HepG2 (cell line): ENCODE measurements around the gene CTNNA1. TPM values are rescaled to one million over a fixed set of nuclear protein-coding genes. Genes with fewer than 3 reads are reported as not detected.

Experiments used
- CBX5 ChIP-seq: sonication (generic); formaldehyde crosslinking; IDR thresholded peaks from 2 replicates; pipeline ENCODE4 v1.4.0; 2020; ENCODE audit warnings: missing genetic modification reagents, borderline replicate concordance
- CHD2 ChIP-seq: IDR thresholded peaks from 2 replicates; pipeline ENCODE4 v1.6.1; 2011; ENCODE audit warnings: low read depth, low read length, improper control_type of control experiment
- HNF1B ChIP-seq: sonication (generic); formaldehyde crosslinking; IDR thresholded peaks from 2 replicates; pipeline ENCODE4 v1.5.1; 2020; ENCODE audit warnings: mild to moderate bottlenecking, moderate library complexity, missing genetic modification reagents
- PLSCR1 ChIP-seq: sonication (generic); formaldehyde crosslinking; IDR thresholded peaks from 2 replicates; pipeline ENCODE4 v1.5.0; 2020; ENCODE audit warnings: missing genetic modification reagents, mild to moderate bottlenecking, borderline replicate concordance
- PTBP1 ChIP-seq: fragments of 200-400 bp; formaldehyde crosslinking; IDR thresholded peaks from 2 replicates; pipeline ENCODE4 v1.6.1; 2018; ENCODE audit warnings: low read length, low read depth; ENCODE audit not compliant: poor library complexity, severe bottlenecking
- SMAD3 ChIP-seq: sonication (generic); formaldehyde crosslinking; IDR thresholded peaks from 2 replicates; pipeline ENCODE4 v1.4.0; 2020; ENCODE audit warnings: missing genetic modification reagents
- SOX5 ChIP-seq: IDR thresholded peaks from 2 replicates; pipeline ENCODE4 v1.6.1; 2016; ENCODE audit warnings: borderline replicate concordance
- THAP11 ChIP-seq: IDR thresholded peaks from 2 replicates; pipeline ENCODE4 v1.6.1; 2016; ENCODE audit warnings: missing biosample characterization, missing genetic modification reagents
- ZBTB40 ChIP-seq, 2 experiments: fragments of 450-650 bp in 1 of 2; sonication (generic) in 1 of 2; formaldehyde crosslinking in 1 of 2; IDR thresholded peaks; 2 replicates each; pipeline versions ENCODE4 v1.6.1 to v1.8.0; 2016 to 2022; ENCODE audit warnings: antibody characterized with exemption in 1 of 2, mild to moderate bottlenecking in 1 of 2, missing genetic modification reagents in 1 of 2
- ZIK1 ChIP-seq: sonication (generic); formaldehyde crosslinking; IDR thresholded peaks from 2 replicates; pipeline ENCODE4 v1.5.0; 2020; ENCODE audit warnings: mild to moderate bottlenecking, low read depth, missing genetic modification reagents, borderline replicate concordance
- ZNF225 ChIP-seq: sonication (generic); formaldehyde crosslinking; IDR thresholded peaks from 2 replicates; pipeline ENCODE4 v1.4.0; 2020; ENCODE audit warnings: mild to moderate bottlenecking, missing genetic modification reagents
- ZNF24 ChIP-seq: fragments of 450-650 bp; IDR thresholded peaks from 2 replicates; pipeline ENCODE4 v1.6.1; 2017; ENCODE audit warnings: antibody characterized with exemption, mild to moderate bottlenecking
- ZNF83 ChIP-seq: sonication (generic); formaldehyde crosslinking; IDR thresholded peaks from 2 replicates; pipeline ENCODE4 v1.4.0; 2020; ENCODE audit warnings: missing genetic modification reagents, mild to moderate bottlenecking, borderline replicate concordance
- ZNF879 ChIP-seq: sonication (generic); formaldehyde crosslinking; IDR thresholded peaks from 2 replicates; pipeline ENCODE4 v1.8.1; 2023; ENCODE audit warnings: missing genetic modification reagents
- polyA plus RNA-seq, 8 experiments: library from polyadenylated mRNA; depleted of rRNA in 3 of 8; stranded (reverse) in 7 of 8; unstranded in 1 of 8; fragments of >200 nt; fragmentation: Illumina TruSeq in 4 of 8; extraction: Trizol in 4 of 8; gene quantifications; 2 replicates each; pipeline versions ENCODE4 v1.2.1 to v1.2.3, GENCODE V29; 2011 to 2016; ENCODE audit warnings: low read depth in 4 of 8, missing spikeins in 1 of 8, mixed read lengths in 1 of 8; ENCODE audit not compliant: insufficient read depth in 1 of 8
- total RNA-seq, 5 experiments: library from RNA; depleted of rRNA; stranded (reverse); fragments of >200 nt; fragmentation: Illumina TruSeq; extraction: Trizol; gene quantifications; 2 replicates each; pipeline ENCODE4 v1.2.3, GENCODE V29; 2016; ENCODE audit warnings: low read depth in 1 of 5
- TF ChIP-seq, protein P1 (sequence below): sonication (generic); formaldehyde crosslinking; IDR thresholded peaks from 2 replicates; pipeline ENCODE4 v1.4.0; 2020; ENCODE audit warnings: mild to moderate bottlenecking, low read depth, missing genetic modification reagents

Gene CTNNA1
- total and polyA plus RNA-seq, 2 of the 13 experiments (the other 11 are each of a cell fraction or from before 2014, with no cell fraction given), result 66.8 to 162 TPM

DNA sequence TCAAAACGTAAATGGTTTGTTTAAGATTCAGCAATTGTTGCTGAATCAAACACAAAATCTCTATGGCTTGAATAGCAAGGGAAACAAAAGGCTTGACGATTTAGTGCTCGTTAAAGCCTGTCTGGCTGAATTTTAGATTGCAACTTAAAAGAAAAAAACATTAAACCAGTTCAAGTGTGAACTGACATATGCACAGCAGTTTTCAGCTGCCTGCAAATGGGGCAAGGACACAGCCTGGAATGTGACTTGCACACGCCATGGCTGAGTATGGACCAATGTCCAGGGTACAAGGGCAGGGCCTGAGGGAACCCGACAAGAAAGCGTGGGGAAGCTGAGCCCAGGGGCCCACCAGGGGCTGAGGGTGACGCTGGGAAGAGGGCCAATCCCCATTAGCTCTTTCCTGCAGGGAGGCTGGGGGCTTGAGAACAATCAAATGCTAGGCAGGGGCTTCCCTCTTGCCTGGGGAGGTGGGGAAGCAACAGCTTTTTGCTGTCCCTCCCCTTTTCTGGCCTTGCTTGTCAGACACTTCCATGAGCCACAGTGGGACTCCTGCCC is 211.5 kb downstream of the CTNNA1 start (continued):
- TF ChIP-seq PLSCR1 (CRISPR knock-in tag) (no peak), ZBTB40 (IDR thresholded peaks at IDR 0.05) (no peak), ZBTB40 (CRISPR knock-in tag; IDR thresholded peaks at IDR 0.05) (no peak), ZIK1 (CRISPR knock-in tag) (no peak), SMAD3 (CRISPR knock-in tag) (no peak), CHD2 (0 out of 2 replicates have a peak, but pooled peaks have one; percentile 26), CBX5 (no peak), ZNF879 (CRISPR knock-in tag) (0 out of 2 replicates have a peak, but pooled peaks have one; percentile 35), SOX5 (CRISPR knock-in tag) (peak; percentile 46; the same call in 1 of the 2 replicates), THAP11 (CRISPR knock-in tag) (no peak), ZNF24 (no peak), PTBP1 (no peak), ZNF225 (CRISPR knock-in tag) (no peak), HNF1B (no peak), ZNF83 (CRISPR knock-in tag) (no peak)
- TF ChIP-seq, protein P1, sequence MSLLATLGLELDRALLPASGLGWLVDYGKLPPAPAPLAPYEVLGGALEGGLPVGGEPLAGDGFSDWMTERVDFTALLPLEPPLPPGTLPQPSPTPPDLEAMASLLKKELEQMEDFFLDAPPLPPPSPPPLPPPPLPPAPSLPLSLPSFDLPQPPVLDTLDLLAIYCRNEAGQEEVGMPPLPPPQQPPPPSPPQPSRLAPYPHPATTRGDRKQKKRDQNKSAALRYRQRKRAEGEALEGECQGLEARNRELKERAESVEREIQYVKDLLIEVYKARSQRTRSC (CRISPR knock-in tag), result no peak
